ACC112 (cell line): Measurements from ENCODE around the gene RPL15.
"Not testable (repeated sequence)": the region's sequence is repeated elsewhere in the genome, so short reads cannot be mapped to it uniquely, and the experiment has no call there.

ENCODE experiments used
- H2AFZ ChIP-seq: fragments of 200-600 bp; sonication (generic); one replicate; pipeline ENCODE4 v1.6.0; 2017; ENCODE audit warnings: antibody characterized with exemption, low read length; ENCODE audit not compliant: unreplicated experiment
- H3K27ac ChIP-seq: fragments of 200-600 bp; sonication (generic); 2 replicates; pipeline ENCODE4 v1.5.1; 2014; ENCODE audit warnings: low read depth, mild to moderate bottlenecking, antibody characterized with exemption, low read length, moderate library complexity
- H3K27me3 ChIP-seq: fragments of 200-600 bp; sonication (generic); 2 replicates; pipeline ENCODE4 v1.6.1; 2014; ENCODE audit warnings: mild to moderate bottlenecking, antibody characterized with exemption, low read length, moderate library complexity, mixed read lengths; ENCODE audit not compliant: insufficient read depth
- H3K36me3 ChIP-seq: fragments of 200-600 bp; sonication (generic); 2 replicates; pipeline ENCODE4 v1.6.1; 2016; ENCODE audit warnings: mild to moderate bottlenecking, antibody characterized with exemption, low read length, moderate library complexity, mixed read lengths; ENCODE audit not compliant: insufficient read depth
- H3K4me1 ChIP-seq: fragments of 200-600 bp; sonication (generic); one replicate; pipeline ENCODE4 v1.6.1; 2016; ENCODE audit warnings: low read length, mixed read lengths; ENCODE audit not compliant: insufficient read depth, unreplicated experiment, control insufficient read depth
- H3K4me3 ChIP-seq: fragments of 200-600 bp; sonication (generic); 2 replicates; pipeline ENCODE4 v1.5.1; 2014; ENCODE audit warnings: mild to moderate bottlenecking, low read depth, low read length
- H3K79me2 ChIP-seq: fragments of 200-600 bp; sonication (generic); one replicate; pipeline ENCODE4 v1.6.0; 2016; ENCODE audit warnings: low read length; ENCODE audit not compliant: control insufficient read depth, unreplicated experiment, insufficient read depth

Gene RPL15

DNA sequence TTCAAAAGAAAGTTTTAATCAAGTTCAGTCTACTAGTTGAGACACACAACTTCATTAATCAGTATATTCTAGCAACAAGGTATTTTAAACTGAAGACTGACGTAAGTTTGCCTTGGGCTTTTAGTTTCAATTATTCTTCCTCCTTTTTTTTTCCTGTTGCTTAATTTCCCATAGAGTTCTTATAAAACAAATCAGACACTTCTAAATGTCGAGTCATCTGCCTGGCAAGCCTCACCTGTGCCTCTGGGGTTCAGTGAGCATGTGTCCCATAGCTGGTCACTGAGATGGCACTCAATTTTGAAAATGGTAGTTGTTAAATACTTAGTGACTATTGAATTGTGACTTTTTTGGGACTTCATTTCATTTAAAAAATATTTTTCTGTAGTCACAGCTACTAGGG, 27.5 kb upstream of the RPL15 start:
- Histone ChIP-seq H3K27me3 (no peaks in the 10 kb centered on the region), H3K79me2 (no peaks in the 10 kb centered on the region), H3K4me1 (peaks cover 6% of the 10 kb centered on the region), H3K36me3 (peaks cover 19% of the 10 kb centered on the region), H3K27ac (no peak overlapping the region), H3K4me3 (no peak overlapping the region), H2AFZ (no peak overlapping the region)

DNA sequence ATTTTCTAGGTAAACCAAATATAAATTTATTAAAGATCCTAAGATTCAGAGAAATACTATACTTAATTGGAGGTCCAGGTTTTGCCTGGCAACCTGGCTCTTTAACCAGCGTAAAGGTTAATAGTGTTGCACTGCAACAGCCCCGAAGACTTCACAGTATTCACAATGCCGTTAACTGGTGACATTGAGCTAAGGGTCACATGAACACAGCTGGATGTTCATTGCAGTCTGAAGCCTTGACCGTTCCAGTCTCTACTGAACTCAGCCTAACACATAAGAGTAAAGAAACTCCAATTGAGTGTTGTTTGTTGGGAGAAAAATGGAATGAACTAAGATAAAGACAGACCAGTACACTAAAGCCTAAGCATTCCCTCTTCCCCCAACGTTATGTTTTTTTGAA, 27.0 kb upstream of the RPL15 start:
- Histone ChIP-seq H2AFZ (no peak overlapping the region), H3K36me3 (peaks cover 19% of the 10 kb centered on the region), H3K27ac (no peak overlapping the region), H3K4me3 (no peak overlapping the region), H3K27me3 (no peaks in the 10 kb centered on the region), H3K4me1 (peaks cover 6% of the 10 kb centered on the region), H3K79me2 (no peaks in the 10 kb centered on the region)

DNA sequence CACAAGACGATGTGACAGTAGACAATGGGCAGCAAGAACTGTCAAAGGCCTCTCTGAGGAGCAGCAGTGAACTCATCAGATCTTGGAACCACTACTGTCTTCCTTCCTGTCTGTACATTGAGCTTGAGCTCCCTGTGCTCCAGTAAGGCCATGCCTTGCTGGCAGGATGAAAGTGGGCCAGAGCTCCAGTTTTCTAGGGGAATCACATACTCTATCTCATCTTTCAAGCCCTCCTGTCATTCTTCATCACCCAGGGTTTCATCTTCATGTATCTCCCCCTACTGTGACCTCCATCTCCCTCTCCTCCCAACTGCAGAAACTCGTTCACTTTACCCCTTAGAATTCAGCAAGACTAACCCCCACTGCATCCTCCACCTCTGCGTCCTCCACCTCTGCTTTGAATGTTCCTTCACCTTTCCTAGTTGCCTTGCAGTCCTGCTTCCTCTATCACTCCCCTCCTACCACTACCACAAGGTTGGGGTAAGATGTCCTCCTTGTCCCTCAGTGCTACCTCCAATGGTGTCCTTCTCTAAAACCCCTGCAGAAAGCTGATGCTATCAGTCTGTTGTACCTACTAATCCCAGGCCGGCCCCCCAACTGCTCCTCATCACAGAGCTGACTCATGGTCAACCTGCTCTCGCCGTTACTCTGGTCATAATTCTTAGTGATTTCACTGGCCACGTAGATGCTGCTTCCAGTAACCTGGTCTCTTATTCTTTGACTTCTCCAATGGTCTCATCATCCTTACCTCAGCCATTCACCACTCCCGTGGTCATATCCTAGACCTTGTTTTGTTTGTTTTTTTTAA, 22.5 kb upstream of the RPL15 start:
- Histone ChIP-seq H3K27me3 (no peaks in the 10 kb centered on the region), H3K36me3 (peaks cover 22% of the 10 kb centered on the region), H3K79me2 (no peaks in the 10 kb centered on the region), H2AFZ (no peak overlapping the region), H3K4me1 (peaks cover under 1% of the 10 kb centered on the region), H3K27ac (no peak overlapping the region), H3K4me3 (no peak overlapping the region)

DNA sequence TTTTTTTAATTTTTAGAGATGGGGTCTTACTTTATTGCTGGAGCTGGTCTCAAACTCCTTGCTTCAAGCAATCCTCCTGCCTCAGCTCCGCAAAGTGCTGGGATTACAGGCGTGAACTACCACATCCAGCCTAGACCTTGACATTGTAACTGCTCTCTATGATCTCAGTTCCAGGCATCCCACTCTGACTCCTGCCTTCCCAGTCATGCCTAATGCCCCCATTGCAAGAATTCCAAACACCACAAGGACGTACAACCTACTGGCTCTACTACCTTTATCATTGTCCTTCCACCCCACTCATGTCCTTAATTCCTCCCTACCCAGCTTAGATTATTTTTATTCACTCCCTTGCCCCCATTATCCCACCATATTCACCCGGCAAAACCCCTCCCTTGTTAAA, 21.8 kb upstream of the RPL15 start:
- H3K79me2 ChIP-seq, result no peaks in the 10 kb centered on the region
- no peak overlapping the region for H3K27ac ChIP-seq
- H3K27me3 ChIP-seq, result no peaks in the 10 kb centered on the region
- no peak overlapping the region for H2AFZ ChIP-seq
- H3K36me3 ChIP-seq, result peaks cover 17% of the 10 kb centered on the region
- no peaks in the 10 kb centered on the region for H3K4me1 ChIP-seq
- no peak overlapping the region for H3K4me3 ChIP-seq

DNA sequence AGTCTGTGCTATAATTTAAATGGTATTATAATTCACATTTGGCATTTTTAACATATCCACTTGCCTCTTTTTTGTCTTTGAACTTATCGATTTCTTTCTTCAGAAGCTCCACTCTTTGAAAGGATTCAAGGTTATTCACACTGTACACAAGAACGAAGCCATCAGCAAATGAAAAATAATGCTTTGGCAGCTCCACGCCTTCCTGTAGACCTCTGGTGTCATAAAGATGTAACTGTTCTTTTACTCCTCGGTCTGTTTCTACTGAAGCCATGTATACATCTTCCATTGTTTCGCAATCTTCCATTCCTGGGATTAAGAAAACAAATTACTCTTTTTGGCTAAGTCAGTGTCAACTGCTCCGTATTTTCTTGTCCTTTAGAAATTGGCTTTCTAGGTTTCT, 16.2 kb upstream of the RPL15 start:
- H2AFZ ChIP-seq, result no peak overlapping the region
- H3K27me3 ChIP-seq, result no peaks in the 10 kb centered on the region
- no peak overlapping the region for H3K27ac ChIP-seq
- H3K79me2 ChIP-seq, result no peaks in the 10 kb centered on the region
- peaks cover 15% of the 10 kb centered on the region; the same call in 1 of the 2 replicates for H3K36me3 ChIP-seq
- no peaks in the 10 kb centered on the region for H3K4me1 ChIP-seq
- no peak overlapping the region for H3K4me3 ChIP-seq

DNA sequence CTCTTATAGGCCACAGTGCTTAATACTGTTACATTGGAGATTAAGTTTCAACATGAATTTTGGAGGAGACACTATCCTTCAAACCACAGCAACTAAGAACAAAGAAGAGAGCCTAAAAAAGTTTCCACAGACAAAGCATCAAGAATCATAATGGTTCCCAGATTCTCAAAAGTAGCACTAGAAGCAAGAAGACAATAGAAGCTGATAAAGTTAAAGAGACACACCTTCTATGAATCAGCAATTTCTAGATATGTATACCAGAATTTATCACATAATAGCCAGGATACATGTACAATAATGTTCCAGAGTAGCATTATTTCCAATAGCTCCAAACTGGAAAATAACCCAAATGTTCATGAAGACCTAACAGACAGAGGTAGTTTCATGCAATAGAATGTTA, 12.4 kb upstream of the RPL15 start:
- Histone ChIP-seq H3K36me3 (0 out of 2 replicates have a peak, but pooled peaks cover 5% of the 10 kb centered on the region), H3K79me2 (no peaks in the 10 kb centered on the region), H3K4me3 (no peak overlapping the region), H3K27ac (no peak overlapping the region), H2AFZ (no peak overlapping the region), H3K4me1 (no peaks in the 10 kb centered on the region), H3K27me3 (no peaks in the 10 kb centered on the region)

DNA sequence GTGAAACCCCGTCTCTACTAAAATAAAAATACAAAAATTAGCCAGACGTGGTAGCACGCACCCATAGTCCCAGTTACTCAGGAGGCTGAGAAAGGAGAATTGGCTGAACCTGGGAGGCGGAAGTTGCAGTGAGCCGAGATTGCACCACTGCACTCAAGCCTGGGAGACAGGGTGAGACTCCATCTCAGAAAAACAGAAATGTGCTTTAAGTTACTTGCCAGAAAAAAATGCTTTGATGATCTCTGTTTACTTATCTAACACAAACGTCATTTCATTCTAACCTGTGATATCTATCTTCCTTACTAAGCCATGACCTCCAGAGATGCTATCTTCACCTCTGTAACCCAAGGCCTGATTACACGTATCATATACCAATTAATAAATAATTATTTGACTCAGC, 7.6 kb upstream of the RPL15 start:
- Histone ChIP-seq H3K4me3 (no peak overlapping the region), H3K27me3 (no peaks in the 10 kb centered on the region), H3K27ac (no peak overlapping the region), H2AFZ (no peak overlapping the region), H3K79me2 (peaks cover 6% of the 10 kb centered on the region), H3K36me3 (0 out of 2 replicates have a peak, but pooled peaks cover under 1% of the 10 kb centered on the region), H3K4me1 (peaks cover 7% of the 10 kb centered on the region)

DNA sequence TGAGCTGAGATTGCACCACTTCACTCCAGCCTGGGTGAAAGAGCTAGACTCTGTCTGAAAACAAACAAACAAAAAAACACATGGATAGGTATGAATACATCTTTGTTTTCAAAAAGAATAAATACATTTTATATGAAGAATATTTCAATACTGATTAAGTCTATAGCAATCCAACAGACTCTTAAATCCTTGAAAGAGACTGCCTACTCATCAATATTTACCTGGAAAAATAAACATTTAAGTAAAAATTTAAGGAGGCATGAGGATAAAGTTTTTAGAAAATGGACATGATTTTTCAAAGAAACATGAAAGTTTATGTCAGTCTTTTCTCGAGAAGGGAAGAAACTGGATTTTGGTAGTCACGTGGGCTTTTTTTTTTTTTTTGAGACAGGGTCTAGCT, 5.5 kb upstream of the RPL15 start:
- no peak overlapping the region for H3K4me3 ChIP-seq
- H3K27me3 ChIP-seq, result no peaks in the 10 kb centered on the region
- H3K79me2 ChIP-seq, result peaks cover 24% of the 10 kb centered on the region
- H2AFZ ChIP-seq, result no peak overlapping the region
- H3K4me1 ChIP-seq, result peaks cover 21% of the 10 kb centered on the region
- no peak overlapping the region for H3K27ac ChIP-seq
- H3K36me3 ChIP-seq, result no peaks in the 10 kb centered on the region

DNA sequence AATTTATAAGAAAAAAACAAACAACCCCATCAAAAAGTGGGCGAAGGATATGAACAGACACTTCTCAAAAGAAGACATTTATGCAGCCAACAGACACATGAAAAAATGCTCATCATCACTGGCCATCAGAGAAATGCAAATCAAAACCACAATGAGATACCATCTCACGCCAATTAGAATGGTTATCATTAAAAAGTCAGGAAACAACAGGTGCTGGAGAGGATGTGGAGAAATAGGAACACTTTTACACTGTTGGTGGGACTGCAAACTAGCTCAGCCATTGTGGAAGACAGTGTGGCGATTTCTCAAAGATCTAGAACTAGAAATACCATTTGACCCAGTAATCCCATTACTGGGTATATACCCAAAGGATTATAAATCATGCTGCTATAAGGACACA, 4.6 kb upstream of the RPL15 start:
- H3K36me3 ChIP-seq, H3K27me3 ChIP-seq, H3K4me3 ChIP-seq, H2AFZ ChIP-seq, H3K27ac ChIP-seq: not testable (repeated sequence)
- peaks cover 30% of the 10 kb centered on the region for H3K79me2 ChIP-seq
- H3K4me1 ChIP-seq, result peaks cover 21% of the 10 kb centered on the region

DNA sequence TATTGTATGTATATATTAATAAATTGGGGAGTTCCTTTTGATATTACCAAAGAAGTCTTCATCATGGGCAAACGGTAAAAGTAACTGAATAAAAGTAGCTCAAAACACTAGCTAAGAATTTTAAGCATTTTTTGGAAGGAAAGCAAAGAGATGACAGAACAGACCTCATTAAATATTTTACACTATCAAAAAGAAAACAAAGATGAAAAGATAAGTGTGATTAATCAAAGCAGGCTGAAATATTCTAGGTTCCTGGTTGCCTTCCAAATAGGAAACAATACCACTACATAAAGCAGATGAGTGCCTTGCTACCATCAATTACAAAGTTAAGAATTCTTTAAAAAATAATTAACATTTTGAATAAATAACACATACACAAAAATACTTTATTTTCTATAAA, 3.8 kb upstream of the RPL15 start:
- peaks cover 39% of the 10 kb centered on the region for H3K79me2 ChIP-seq

More for the DNA sequence above, 3.8 kb upstream of the RPL15 start:
- H3K27ac ChIP-seq, result no peak overlapping the region
- peaks cover 21% of the 10 kb centered on the region for H3K4me1 ChIP-seq
- no peak overlapping the region for H3K4me3 ChIP-seq
- no peak overlapping the region for H2AFZ ChIP-seq
- H3K27me3 ChIP-seq, result no peaks in the 10 kb centered on the region
- H3K36me3 ChIP-seq, result peaks cover 8% of the 10 kb centered on the region
